ENCODE measurements around the gene AIFM1.

DNA sequence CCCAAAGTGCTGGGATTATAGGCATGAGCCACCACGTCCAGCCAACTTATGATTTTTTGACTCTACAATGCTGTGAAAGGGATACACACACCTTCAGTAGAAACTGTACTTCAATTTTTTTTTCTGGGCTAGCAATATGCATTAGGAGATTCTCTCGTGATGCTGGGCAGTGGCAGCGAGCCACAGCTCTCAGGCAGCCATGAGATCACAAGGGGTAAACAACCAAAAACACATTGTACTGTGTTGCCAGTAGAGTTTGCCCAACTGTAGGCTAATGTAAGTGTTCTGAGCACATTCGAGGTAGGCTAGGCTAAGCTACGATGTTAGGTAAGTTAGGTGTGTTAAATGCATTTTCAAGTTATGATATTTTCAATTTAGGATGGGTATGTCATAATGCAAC, 31.8 kb upstream of the AIFM1 start:
- TF ChIP-seq, protein P1, sequence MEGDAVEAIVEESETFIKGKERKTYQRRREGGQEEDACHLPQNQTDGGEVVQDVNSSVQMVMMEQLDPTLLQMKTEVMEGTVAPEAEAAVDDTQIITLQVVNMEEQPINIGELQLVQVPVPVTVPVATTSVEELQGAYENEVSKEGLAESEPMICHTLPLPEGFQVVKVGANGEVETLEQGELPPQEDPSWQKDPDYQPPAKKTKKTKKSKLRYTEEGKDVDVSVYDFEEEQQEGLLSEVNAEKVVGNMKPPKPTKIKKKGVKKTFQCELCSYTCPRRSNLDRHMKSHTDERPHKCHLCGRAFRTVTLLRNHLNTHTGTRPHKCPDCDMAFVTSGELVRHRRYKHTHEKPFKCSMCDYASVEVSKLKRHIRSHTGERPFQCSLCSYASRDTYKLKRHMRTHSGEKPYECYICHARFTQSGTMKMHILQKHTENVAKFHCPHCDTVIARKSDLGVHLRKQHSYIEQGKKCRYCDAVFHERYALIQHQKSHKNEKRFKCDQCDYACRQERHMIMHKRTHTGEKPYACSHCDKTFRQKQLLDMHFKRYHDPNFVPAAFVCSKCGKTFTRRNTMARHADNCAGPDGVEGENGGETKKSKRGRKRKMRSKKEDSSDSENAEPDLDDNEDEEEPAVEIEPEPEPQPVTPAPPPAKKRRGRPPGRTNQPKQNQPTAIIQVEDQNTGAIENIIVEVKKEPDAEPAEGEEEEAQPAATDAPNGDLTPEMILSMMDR (conservative IDR thresholded peaks at IDR 0.05; ENCODE audit: low read depth, low read length) = no peak
- no peak for TF ChIP-seq EZH2 (IDR thresholded peaks at IDR 0.05; ENCODE audit: borderline replicate concordance, low read depth, low read length, poor library complexity, severe bottlenecking)
